PC-9 (cell line): ENCODE results near the gene CHD5. TPM values are rescaled to one million over a fixed set of nuclear protein-coding genes. Genes with fewer than 3 reads are reported as not detected.

Experiments
- BruUV-seq: library from RNA; stranded (reverse); fragments of 400-500 nt; replicated peaks from 2 replicates; lab custom pipeline; 2021; lab: Mats Ljungman, UMichigan
- CTCF ChIA-PET: fragments of 300-600 bp; sonication (Branson Sonifier 250); formaldehyde crosslinking; loops from one replicate; lab custom pipeline; 2022; ENCODE audit warnings: antibody characterized with exemption; lab: Charles Lee
- POLR2A ChIA-PET: fragments of 300-600 bp; sonication (Branson Sonifier 250); formaldehyde crosslinking; loops from one replicate; lab custom pipeline; 2022; ENCODE audit warnings: antibody characterized with exemption; ENCODE audit not compliant: unreplicated experiment; lab: Charles Lee
- DNase-seq, 2 experiments: peaks; one replicate each; pipeline versions ENCODE4 v3.0.0 to v3.0.0-alpha.2; 2015 to 2022; ENCODE audit warnings: mixed read lengths in 1 of 2
- H2AFZ ChIP-seq: fragments of 200-600 bp; sonication (generic); 2 replicates; pipeline ENCODE4 v1.8.1; 2017; ENCODE audit warnings: antibody characterized with exemption
- H3F3A ChIP-seq: fragments of 200-600 bp; sonication (generic); 2 replicates; pipeline ENCODE4 v1.8.1; 2017; ENCODE audit warnings: antibody characterized with exemption, mild to moderate bottlenecking, low read depth; ENCODE audit not compliant: insufficient read depth
- H3K27ac ChIP-seq: fragments of 200-600 bp; sonication (generic); 2 replicates; pipeline ENCODE4 v1.6.1; 2016; ENCODE audit warnings: mixed run types
- H3K27me3 ChIP-seq: fragments of 200-600 bp; sonication (generic); 2 replicates; pipeline ENCODE4 v1.6.1; 2016; ENCODE audit warnings: low read depth, mixed run types; ENCODE audit not compliant: insufficient read depth
- H3K36me3 ChIP-seq: fragments of 200-600 bp; sonication (generic); 2 replicates; pipeline ENCODE4 v1.6.1; 2016; ENCODE audit warnings: low read depth, mixed run types
- H3K4me1 ChIP-seq: fragments of 200-600 bp; sonication (generic); replicated peaks from 2 replicates; pipeline ENCODE4 v1.6.1; 2016; ENCODE audit warnings: mixed run types; ENCODE audit not compliant: insufficient read depth
- H3K4me2 ChIP-seq: fragments of 200-600 bp; sonication (generic); 2 replicates; pipeline ENCODE4 v1.6.1; 2017; ENCODE audit warnings: mixed run types
- H3K4me3 ChIP-seq: fragments of 200-600 bp; sonication (generic); 2 replicates; pipeline ENCODE4 v1.6.1; 2016; ENCODE audit warnings: mixed run types
- H3K79me2 ChIP-seq: fragments of 200-600 bp; sonication (generic); 2 replicates; pipeline ENCODE4 v1.6.1; 2017; ENCODE audit warnings: low read depth, mixed run types
- H3K9me2 ChIP-seq: fragments of 200-600 bp; sonication (generic); 2 replicates; pipeline ENCODE4 v1.8.1; 2017; ENCODE audit warnings: mild to moderate bottlenecking; ENCODE audit not compliant: insufficient read depth
- H3K9me3 ChIP-seq: fragments of 200-600 bp; sonication (generic); 2 replicates; pipeline ENCODE4 v1.8.1; 2016; ENCODE audit warnings: low read depth; ENCODE audit not compliant: insufficient read depth
- H4K20me1 ChIP-seq: fragments of 200-600 bp; sonication (generic); 2 replicates; pipeline ENCODE4 v1.8.1; 2017; ENCODE audit not compliant: insufficient read depth
- EZH2 ChIP-seq: fragments of 200-600 bp; sonication (generic); IDR thresholded peaks from 2 replicates; pipeline ENCODE4 v1.8.0; 2017; ENCODE audit warnings: antibody characterized with exemption, low read depth
- intact Hi-C: fragments of 100-400 bp; cut with micrococcal nuclease; formaldehyde crosslinking; loops from one replicate; pipeline ENCODE4 v1.10.0; 2022; ENCODE audit not compliant: unreplicated experiment
- total RNA-seq: library from RNA; stranded (reverse); gene quantifications from 2 replicates; pipeline ENCODE4 v1.2.3, GENCODE V29; 2021
- TF ChIP-seq, protein P1 (sequence below): fragments of 200-600 bp; sonication (generic); conservative IDR thresholded peaks from 2 replicates; pipeline ENCODE4 v1.6.1; 2017; ENCODE audit warnings: mixed run types, antibody characterized with exemption, mild to moderate bottlenecking, moderate library complexity

CHD5 gene
- total RNA-seq, 1 experiment from 2014 or later = 0.50 TPM

DNA sequence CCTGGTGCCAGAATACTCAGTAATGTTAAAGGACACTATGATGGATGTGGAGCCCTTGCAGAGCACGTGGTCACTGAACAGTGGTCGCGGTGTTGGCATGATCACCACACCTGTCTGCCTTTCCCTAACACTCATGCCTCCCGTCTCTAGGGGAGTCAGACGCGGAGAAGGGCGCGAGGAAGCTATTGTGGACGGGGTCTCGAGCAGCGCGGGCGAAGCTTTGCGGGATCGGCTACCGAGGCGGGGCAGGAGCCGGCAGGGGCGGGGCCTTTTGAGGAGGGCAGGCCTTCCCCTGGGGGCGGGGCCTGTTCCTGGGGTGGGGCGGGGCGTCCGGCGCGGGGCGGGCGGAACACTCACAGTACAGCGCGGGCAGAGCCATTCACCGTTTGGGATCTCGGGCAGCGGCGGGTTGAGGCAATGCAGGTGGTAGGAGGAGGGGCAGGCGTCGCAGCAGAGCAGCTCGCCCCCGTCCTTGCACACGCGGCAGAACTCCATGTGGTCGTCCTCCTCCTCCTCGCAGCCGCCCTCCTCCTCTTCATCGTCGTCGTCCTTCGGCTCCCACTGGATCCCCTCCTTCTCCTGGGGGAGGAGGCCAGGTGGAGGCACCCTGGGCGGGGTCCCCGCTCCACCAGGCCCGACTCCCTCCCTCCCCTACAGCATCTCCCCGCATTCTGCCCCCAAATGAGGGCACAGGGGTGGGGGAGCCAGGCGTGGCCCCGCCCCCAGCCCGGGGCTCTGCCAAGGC is 31.5 kb downstream of the CHD5 start:
- no TSS peak for BruUV-seq
- DNase-seq = peak in 1 of 2 experiments; percentile 61
- intact Hi-C loops = no loop called here
- no peak overlapping the region for H2AFZ ChIP-seq
- H3K9me2 ChIP-seq = no peaks in the 10 kb centered on the region
- H3K79me2 ChIP-seq = no peaks in the 10 kb centered on the region
- peaks cover 3% of the 10 kb centered on the region; the same call in 1 of the 2 replicates for H3K4me1 ChIP-seq
- no peak overlapping the region for H3K4me3 ChIP-seq
- H3K36me3 ChIP-seq = no peaks in the 10 kb centered on the region
- CTCF ChIA-PET = no interaction called here
- no peak overlapping the region for H3K4me2 ChIP-seq
- H3K27ac ChIP-seq = no peak overlapping the region
- POLR2A ChIA-PET = no interaction called here
- no peaks in the 10 kb centered on the region for H3K9me3 ChIP-seq
- TF ChIP-seq, protein P1, sequence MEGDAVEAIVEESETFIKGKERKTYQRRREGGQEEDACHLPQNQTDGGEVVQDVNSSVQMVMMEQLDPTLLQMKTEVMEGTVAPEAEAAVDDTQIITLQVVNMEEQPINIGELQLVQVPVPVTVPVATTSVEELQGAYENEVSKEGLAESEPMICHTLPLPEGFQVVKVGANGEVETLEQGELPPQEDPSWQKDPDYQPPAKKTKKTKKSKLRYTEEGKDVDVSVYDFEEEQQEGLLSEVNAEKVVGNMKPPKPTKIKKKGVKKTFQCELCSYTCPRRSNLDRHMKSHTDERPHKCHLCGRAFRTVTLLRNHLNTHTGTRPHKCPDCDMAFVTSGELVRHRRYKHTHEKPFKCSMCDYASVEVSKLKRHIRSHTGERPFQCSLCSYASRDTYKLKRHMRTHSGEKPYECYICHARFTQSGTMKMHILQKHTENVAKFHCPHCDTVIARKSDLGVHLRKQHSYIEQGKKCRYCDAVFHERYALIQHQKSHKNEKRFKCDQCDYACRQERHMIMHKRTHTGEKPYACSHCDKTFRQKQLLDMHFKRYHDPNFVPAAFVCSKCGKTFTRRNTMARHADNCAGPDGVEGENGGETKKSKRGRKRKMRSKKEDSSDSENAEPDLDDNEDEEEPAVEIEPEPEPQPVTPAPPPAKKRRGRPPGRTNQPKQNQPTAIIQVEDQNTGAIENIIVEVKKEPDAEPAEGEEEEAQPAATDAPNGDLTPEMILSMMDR = no peak
- TF ChIP-seq EZH2 = no peak
- no peaks in the 10 kb centered on the region for H3F3A ChIP-seq
- H3K27me3 ChIP-seq = no peaks in the 10 kb centered on the region
- H4K20me1 ChIP-seq = no peaks in the 10 kb centered on the region

DNA sequence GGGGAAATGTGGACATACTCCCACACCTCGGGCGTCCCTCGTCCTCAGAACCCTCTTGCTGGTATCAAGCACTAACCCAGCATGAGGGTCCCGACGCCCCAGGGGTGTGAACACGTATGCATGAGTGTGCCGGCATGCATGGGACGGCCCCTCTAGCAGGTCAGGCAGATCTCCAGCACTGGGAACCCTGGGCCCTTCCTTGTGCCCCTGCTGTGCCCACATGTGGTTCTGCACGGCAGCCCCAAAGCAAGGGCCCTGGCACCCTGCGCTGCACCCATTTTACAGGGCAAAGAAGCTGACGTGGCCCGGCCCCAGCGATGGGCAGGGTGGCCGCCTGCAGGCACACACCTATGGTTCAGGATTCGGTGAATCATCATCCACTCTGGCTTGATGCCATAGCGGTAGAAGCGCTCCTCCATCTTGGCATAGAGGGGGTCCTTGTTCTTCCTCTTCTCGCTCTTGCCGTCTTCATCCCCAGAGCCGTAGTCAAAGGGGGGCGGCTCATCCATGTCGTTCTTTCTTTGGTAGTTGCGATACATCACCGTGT is 34.2 kb downstream of the CHD5 start:
- POLR2A ChIA-PET = interaction anchor here (0.5 kb wide), 1 partner anchor 415 kb away, joined by 3 read pairs; no protein-coding TSS in a partner anchor
- TF ChIP-seq, protein P1 = no peak
- TF ChIP-seq EZH2 = no peak
- Histone ChIP-seq H3K9me3 (no peaks in the 10 kb centered on the region), H3K79me2 (no peaks in the 10 kb centered on the region), H3K4me1 (peaks cover 8% of the 10 kb centered on the region; the same call in 1 of the 2 replicates), H2AFZ (no peak overlapping the region), H3K27me3 (no peaks in the 10 kb centered on the region), H3K9me2 (no peaks in the 10 kb centered on the region), H3K4me2 (no peak overlapping the region), H4K20me1 (no peaks in the 10 kb centered on the region), H3K27ac (no peak overlapping the region), H3K4me3 (no peak overlapping the region), H3K36me3 (no peaks in the 10 kb centered on the region), H3F3A (no peaks in the 10 kb centered on the region)
- DNase-seq = no peak
- no TSS peak for BruUV-seq
- intact Hi-C loops = no loop called here
- CTCF ChIA-PET = no interaction called here

DNA sequence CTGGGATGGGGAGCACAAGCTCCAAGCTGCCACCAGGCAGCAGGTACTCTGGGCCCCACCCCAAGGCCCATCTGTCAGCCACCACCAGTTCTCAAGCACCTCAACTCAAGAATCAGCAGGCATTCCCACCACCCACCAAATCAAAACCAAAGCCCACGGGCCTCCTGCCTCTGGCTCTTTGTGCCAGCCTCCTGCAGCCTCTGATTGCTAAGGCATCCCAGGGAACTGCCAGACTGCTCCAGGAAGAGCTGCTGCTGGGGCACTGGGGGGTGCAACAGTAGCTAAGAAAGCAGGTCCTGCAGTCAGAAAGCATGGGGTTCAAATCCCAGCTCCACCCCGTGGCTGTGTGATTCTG is 34.7 kb downstream of the CHD5 start:
- ChIA-PET POLR2A (no interaction called here), CTCF (no interaction called here)
- Histone ChIP-seq H3K27me3 (no peaks in the 10 kb centered on the region), H3K4me3 (no peak overlapping the region), H3K9me3 (no peaks in the 10 kb centered on the region), H3K4me1 (peaks cover 8% of the 10 kb centered on the region; the same call in 1 of the 2 replicates), H3K79me2 (no peaks in the 10 kb centered on the region), H4K20me1 (no peaks in the 10 kb centered on the region), H3K4me2 (no peak overlapping the region), H3K9me2 (no peaks in the 10 kb centered on the region), H3K27ac (no peak overlapping the region), H2AFZ (no peak overlapping the region), H3K36me3 (no peaks in the 10 kb centered on the region), H3F3A (no peaks in the 10 kb centered on the region)
- intact Hi-C loops = no loop called here
- no peak for DNase-seq
- no peak for TF ChIP-seq EZH2
- TF ChIP-seq, protein P1 = no peak
- BruUV-seq = no TSS peak
